K562 (cell line): Measurements from ENCODE around the gene NDFIP1. TPM values are rescaled to one million over a fixed set of nuclear protein-coding genes. Genes with fewer than 3 reads are reported as not detected.

ENCODE experiments used
- BDP1 ChIP-seq: IDR thresholded peaks from 3 replicates; pipeline ENCODE4 v1.6.1; 2011; ENCODE audit not compliant: insufficient read length, insufficient read depth
- CBFB ChIP-seq: sonication (generic); formaldehyde crosslinking; IDR thresholded peaks from 2 replicates; pipeline ENCODE4 v1.4.0; 2020; ENCODE audit warnings: mild to moderate bottlenecking, missing genetic modification reagents
- CBX1 ChIP-seq: sonication (generic); IDR thresholded peaks from 2 replicates; pipeline ENCODE4 v1.6.1; 2016; ENCODE audit warnings: antibody characterized with exemption, low read depth, mild to moderate bottlenecking
- ETV5 ChIP-seq: sonication (generic); formaldehyde crosslinking; IDR thresholded peaks from 2 replicates; pipeline ENCODE4 v1.4.0; 2020; ENCODE audit warnings: low read depth, mild to moderate bottlenecking, missing genetic modification reagents
- GTF2E2 ChIP-seq: fragments of 200-800 bp; sonication (Bioruptor generic); IDR thresholded peaks from 2 replicates; pipeline ENCODE4 v1.6.1; 2016; ENCODE audit warnings: missing genetic modification characterization, missing compliant biosample characterization
- HNRNPK ChIP-seq: fragments of 200-400 bp; formaldehyde crosslinking; IDR thresholded peaks from one replicate; pipeline ENCODE4 v1.6.1; 2018; ENCODE audit warnings: mild to moderate bottlenecking, low read depth, low read length; ENCODE audit not compliant: poor library complexity, severe bottlenecking
- HOXB6 ChIP-seq: fragments of 250-450 bp; sonication (Bioruptor Pico); IDR thresholded peaks from 2 replicates; pipeline ENCODE4 v1.5.1; 2022; ENCODE audit warnings: mild to moderate bottlenecking, borderline replicate concordance
- LARP7 ChIP-seq: fragments of 450-650 bp; IDR thresholded peaks from 2 replicates; pipeline ENCODE4 v1.6.1; 2016
- MCM5 ChIP-seq: fragments of 450-650 bp; IDR thresholded peaks from 2 replicates; pipeline ENCODE4 v1.6.1; 2016; ENCODE audit warnings: low read depth
- MYBL2 ChIP-seq, 2 experiments: fragments of 450-650 bp in 1 of 2; sonication (generic) in 1 of 2; formaldehyde crosslinking in 1 of 2; IDR thresholded peaks; 2 replicates each; pipeline versions ENCODE4 v1.6.1 to v1.8.1; 2017 to 2022; ENCODE audit warnings: borderline replicate concordance in 1 of 2, inconsistent platforms in 1 of 2, low read depth in 1 of 2, mild to moderate bottlenecking in 1 of 2, missing genetic modification reagents in 1 of 2, moderate library complexity in 1 of 2
- NFRKB ChIP-seq: fragments of 450-650 bp; IDR thresholded peaks from 2 replicates; pipeline ENCODE4 v1.6.1; 2016; ENCODE audit warnings: low read depth
- POLR2G ChIP-seq: fragments of 200-400 bp; formaldehyde crosslinking; IDR thresholded peaks from 2 replicates; pipeline ENCODE4 v1.6.1; 2017; ENCODE audit warnings: low read depth, mild to moderate bottlenecking, antibody characterized with exemption, low read length, moderate library complexity
- PTBP1 ChIP-seq: fragments of 200-400 bp; formaldehyde crosslinking; IDR thresholded peaks from 2 replicates; pipeline ENCODE4 v1.6.1; 2017; ENCODE audit warnings: low read depth, low read length
- RAD21 ChIP-seq, 2 experiments: fragments of 250-450 bp in 1 of 2; fragments of 450-650 bp in 1 of 2; sonication (Bioruptor Pico) in 1 of 2; formaldehyde crosslinking in 1 of 2; IDR thresholded peaks in 1 of 2; conservative IDR thresholded peaks in 1 of 2; 2 replicates each; pipeline versions ENCODE4 v1.4.0 to v1.8.0; 2020 to 2022; ENCODE audit warnings: mild to moderate bottlenecking in 2 of 2, moderate library complexity in 1 of 2
- RBM34 ChIP-seq: fragments of 200-400 bp; formaldehyde crosslinking; IDR thresholded peaks from 2 replicates; pipeline ENCODE4 v1.6.1; 2018; ENCODE audit warnings: low read length, borderline replicate concordance; ENCODE audit not compliant: insufficient read depth
- SIN3B ChIP-seq: fragments of 450-650 bp; IDR thresholded peaks from 2 replicates; pipeline ENCODE4 v1.6.1; 2017; ENCODE audit warnings: low read depth, mild to moderate bottlenecking, moderate library complexity
- SREBF1 ChIP-seq: fragments of 150-350 bp; IDR thresholded peaks from 2 replicates; pipeline ENCODE4 v1.6.1; 2014; ENCODE audit warnings: antibody characterized with exemption, low read depth, low read length, borderline replicate concordance
- STAT5A ChIP-seq: IDR thresholded peaks from 2 replicates; pipeline ENCODE4 v1.6.1; 2012; ENCODE audit warnings: low read length, inconsistent platforms, borderline replicate concordance
- XRCC3 ChIP-seq: fragments of 450-650 bp; IDR thresholded peaks from 2 replicates; pipeline ENCODE4 v1.6.1; 2017; ENCODE audit warnings: mild to moderate bottlenecking, moderate library complexity
- ZNF316 ChIP-seq: fragments of 450-650 bp; IDR thresholded peaks from 2 replicates; pipeline ENCODE4 v1.6.1; 2016
- ZNF699 ChIP-seq: fragments of 250-450 bp; sonication (Bioruptor Pico); IDR thresholded peaks from 2 replicates; pipeline ENCODE4 v1.8.0; 2021; ENCODE audit warnings: mild to moderate bottlenecking, moderate library complexity; ENCODE audit not compliant: insufficient replicate concordance
- polyA plus RNA-seq, 8 experiments: library from polyadenylated mRNA; depleted of rRNA in 4 of 8; stranded (reverse) in 5 of 8; unstranded in 3 of 8; fragments of >200 nt; fragmentation: Nextera tagmentation in 2 of 8; fragmentation: Illumina TruSeq in 1 of 8; extraction: Ambion mirVana in 2 of 8; extraction: Trizol in 1 of 8; gene quantifications; 2 replicates each; pipeline versions ENCODE4 v1.2.1 to v1.2.3, GENCODE V29; 2011 to 2014; ENCODE audit warnings: inconsistent platforms in 1 of 8, missing spikeins in 1 of 8
- total RNA-seq, 7 experiments: library from RNA; depleted of rRNA in 6 of 7; stranded (reverse); fragments of >200 nt in 6 of 7; fragmentation: Illumina TruSeq in 2 of 7; extraction: Trizol in 2 of 7; gene quantifications; 2 replicates each; pipeline versions ENCODE4 v1.2.1 to v1.2.3, GENCODE V29; 2011 to 2021; ENCODE audit warnings: low replicate concordance in 1 of 7
- TF ChIP-seq, protein P1 (sequence below): sonication (generic); formaldehyde crosslinking; IDR thresholded peaks from 2 replicates; pipeline ENCODE4 v1.8.0; 2022; ENCODE audit warnings: mild to moderate bottlenecking, missing genetic modification reagents
- TF ChIP-seq, protein P2 (sequence below): fragments of 250-450 bp; sonication (Bioruptor Pico); IDR thresholded peaks from 2 replicates; pipeline ENCODE4 v1.5.0; 2021
- TF ChIP-seq, protein P3 (sequence below): fragments of 450-650 bp; conservative IDR thresholded peaks from 2 replicates; pipeline ENCODE4 v1.6.1; 2016; ENCODE audit warnings: missing genetic modification characterization, low read depth, mild to moderate bottlenecking, missing compliant biosample characterization, moderate library complexity
- TF ChIP-seq, protein P4 (sequence below): fragments of 450-650 bp; IDR thresholded peaks from 2 replicates; pipeline ENCODE4 v1.6.1; 2016; ENCODE audit warnings: low read depth, mild to moderate bottlenecking, moderate library complexity

Gene NDFIP1
- total and polyA plus RNA-seq, 9 of the 15 experiments (the other 6 are each of a cell fraction or from before 2014, with no cell fraction given): 5.3 to 37.5 (median 31.9) TPM

DNA sequence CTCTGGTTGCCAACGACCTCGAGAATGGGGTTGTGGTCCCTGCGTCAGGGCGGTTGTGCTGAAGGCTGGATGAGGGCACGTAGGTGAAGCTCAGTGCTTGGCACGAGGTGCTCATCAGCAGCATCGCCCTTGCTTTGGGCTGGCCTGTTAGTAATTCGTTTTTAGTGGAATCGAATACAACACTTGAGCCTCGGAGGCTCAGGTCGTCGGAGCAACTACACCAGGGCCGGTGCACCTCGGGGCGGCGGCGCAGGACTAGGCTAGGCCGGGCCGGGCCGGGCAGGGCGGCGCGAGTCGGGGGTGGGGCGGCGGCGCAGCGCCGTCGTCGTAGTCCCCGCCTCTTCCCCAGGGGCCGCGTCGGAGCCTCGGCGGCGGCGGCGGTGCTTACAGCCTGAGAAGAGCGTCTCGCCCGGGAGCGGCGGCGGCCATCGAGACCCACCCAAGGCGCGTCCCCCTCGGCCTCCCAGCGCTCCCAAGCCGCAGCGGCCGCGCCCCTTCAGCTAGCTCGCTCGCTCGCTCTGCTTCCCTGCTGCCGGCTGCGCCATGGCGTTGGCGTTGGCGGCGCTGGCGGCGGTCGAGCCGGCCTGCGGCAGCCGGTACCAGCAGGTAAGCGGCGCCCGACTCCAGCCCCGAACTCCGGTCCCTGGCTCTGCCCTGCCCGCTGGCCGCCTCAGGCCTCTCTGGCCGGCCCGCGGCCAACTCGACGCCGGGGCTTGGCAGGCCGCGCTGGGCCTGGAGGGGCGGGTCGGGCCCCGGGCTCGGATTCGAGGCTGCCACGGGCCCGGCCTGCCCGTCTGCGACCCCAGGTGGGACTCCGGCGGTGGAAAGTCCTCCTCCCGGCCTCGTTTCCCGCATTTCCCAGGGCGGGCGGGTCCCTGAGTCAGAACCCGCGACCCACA is at the start of gene NDFIP1 (continued):
- TF ChIP-seq CBFB (CRISPR knock-in tag) (no peak), CBX1 (peak; percentile 92), XRCC3 (no peak), POLR2G (peak; percentile 95), ZNF699 (CRISPR knock-in tag) (no peak), SIN3B (no peak), ZNF316 (no peak), PTBP1 (no peak), MYBL2 (IDR thresholded peaks at IDR 0.05; ENCODE audit: low read depth) (no peak), MYBL2 (CRISPR knock-in tag; IDR thresholded peaks at IDR 0.05; ENCODE audit: borderline replicate concordance) (no peak), STAT5A (no peak), RBM34 (peak; percentile 23; the same call in 1 of the 2 replicates), HNRNPK (no peak), HOXB6 (CRISPR knock-in tag) (no peak), MCM5 (no peak), BDP1 (no peak), ETV5 (no peak; the same call in 1 of the 2 replicates), GTF2E2 (tag) (0 out of 2 replicates have a peak, but pooled peaks have one; percentile 87), NFRKB (no peak; the same call in 1 of the 2 replicates), SREBF1 (no peak), RAD21 (CRISPR knock-in tag; conservative IDR thresholded peaks at IDR 0.05 in 1 of 2, IDR thresholded peaks at IDR 0.05 in 1 of 2) (peak; percentile 42 to 51), LARP7 (no peak)
- TF ChIP-seq, protein P1, sequence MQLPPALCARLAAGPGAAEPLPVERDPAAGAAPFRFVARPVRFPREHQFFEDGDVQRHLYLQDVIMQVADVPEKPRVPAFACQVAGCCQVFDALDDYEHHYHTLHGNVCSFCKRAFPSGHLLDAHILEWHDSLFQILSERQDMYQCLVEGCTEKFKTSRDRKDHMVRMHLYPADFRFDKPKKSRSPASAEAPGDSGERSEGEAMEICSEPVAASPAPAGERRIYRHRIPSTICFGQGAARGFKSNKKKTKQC: peak; percentile 21; the same call in 1 of the 2 replicates
- TF ChIP-seq, protein P2, sequence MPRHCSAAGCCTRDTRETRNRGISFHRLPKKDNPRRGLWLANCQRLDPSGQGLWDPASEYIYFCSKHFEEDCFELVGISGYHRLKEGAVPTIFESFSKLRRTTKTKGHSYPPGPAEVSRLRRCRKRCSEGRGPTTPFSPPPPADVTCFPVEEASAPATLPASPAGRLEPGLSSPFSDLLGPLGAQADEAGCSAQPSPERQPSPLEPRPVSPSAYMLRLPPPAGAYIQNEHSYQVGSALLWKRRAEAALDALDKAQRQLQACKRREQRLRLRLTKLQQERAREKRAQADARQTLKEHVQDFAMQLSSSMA (CRISPR knock-in tag): no peak
- TF ChIP-seq, protein P3, sequence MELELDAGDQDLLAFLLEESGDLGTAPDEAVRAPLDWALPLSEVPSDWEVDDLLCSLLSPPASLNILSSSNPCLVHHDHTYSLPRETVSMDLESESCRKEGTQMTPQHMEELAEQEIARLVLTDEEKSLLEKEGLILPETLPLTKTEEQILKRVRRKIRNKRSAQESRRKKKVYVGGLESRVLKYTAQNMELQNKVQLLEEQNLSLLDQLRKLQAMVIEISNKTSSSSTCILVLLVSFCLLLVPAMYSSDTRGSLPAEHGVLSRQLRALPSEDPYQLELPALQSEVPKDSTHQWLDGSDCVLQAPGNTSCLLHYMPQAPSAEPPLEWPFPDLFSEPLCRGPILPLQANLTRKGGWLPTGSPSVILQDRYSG (tag): no peak
- TF ChIP-seq, protein P4, sequence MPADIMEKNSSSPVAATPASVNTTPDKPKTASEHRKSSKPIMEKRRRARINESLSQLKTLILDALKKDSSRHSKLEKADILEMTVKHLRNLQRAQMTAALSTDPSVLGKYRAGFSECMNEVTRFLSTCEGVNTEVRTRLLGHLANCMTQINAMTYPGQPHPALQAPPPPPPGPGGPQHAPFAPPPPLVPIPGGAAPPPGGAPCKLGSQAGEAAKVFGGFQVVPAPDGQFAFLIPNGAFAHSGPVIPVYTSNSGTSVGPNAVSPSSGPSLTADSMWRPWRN: no peak
